Mucosa of gallbladder (tissue), 1 donor: ENCODE measurements around the gene A2M. TPM values are rescaled to one million over a fixed set of nuclear protein-coding genes. Genes with fewer than 3 reads are reported as not detected.

ENCODE experiments used
- DNase-seq: peaks from one replicate; pipeline ENCODE4 v3.0.0-alpha.2; 2020; ENCODE audit warnings: low spot score
- total RNA-seq: library from RNA; stranded (reverse); gene quantifications from one replicate; pipeline ENCODE4 v1.2.1, GENCODE V29; 2021
- donor health status: DM: no; HTN: no; CAD: no.

The A2M gene
- total RNA-seq, 1 donor from 2014 or later, result 550 TPM

GRCh38 chr12:9099552-9100190 lies 16.0 kb downstream of the A2M start:
- DNase-seq, result no peak

- DNase-seq, result no peak
These were observed 17.2 kb downstream of the A2M start for GRCh38 chr12:9098463-9099026.

- no peak for DNase-seq
These were observed 17.6 kb downstream of the A2M start for GRCh38 chr12:9098115-9098452.

GRCh38 chr12:9096563-9097176 lies 19.0 kb downstream of the A2M start:
- no peak for DNase-seq

GRCh38 chr12:9095322-9095721 lies 20.4 kb downstream of the A2M start:
- no peak for DNase-seq

- no peak for DNase-seq
These were observed 21.1 kb downstream of the A2M start for GRCh38 chr12:9094512-9095206.

- no peak for DNase-seq
These were observed 23.7 kb downstream of the A2M start for GRCh38 chr12:9091891-9092598.

- no peak for DNase-seq
These were observed 25.5 kb downstream of the A2M start for GRCh38 chr12:9090220-9090619.

GRCh38 chr12:9087087-9087835 lies 28.5 kb downstream of the A2M start:
- no peak for DNase-seq

- DNase-seq, result no peak
These were observed 29.6 kb downstream of the A2M start for GRCh38 chr12:9086087-9086486.

- no peak for DNase-seq
These were observed 31.3 kb downstream of the A2M start for GRCh38 chr12:9084417-9084816.

GRCh38 chr12:9083793-9084192 lies 31.9 kb downstream of the A2M start:
- no peak for DNase-seq

GRCh38 chr12:9081667-9082427 lies 33.9 kb downstream of the A2M start:
- DNase-seq, result no peak

GRCh38 chr12:9079883-9080675 lies 35.6 kb downstream of the A2M start:
- no peak for DNase-seq

- DNase-seq, result no peak
These were observed 36.6 kb downstream of the A2M start for GRCh38 chr12:9079082-9079481.

GRCh38 chr12:9077152-9078031 lies 38.3 kb downstream of the A2M start:
- DNase-seq, result no peak

- DNase-seq, result no peak
These were observed 39.0 kb downstream of the A2M start for GRCh38 chr12:9076733-9077132.

GRCh38 chr12:9075138-9075535 lies 40.6 kb downstream of the A2M start:
- DNase-seq, result no peak
